Ramos (cell line): Measurements from ENCODE around the gene LIN37.
"Not testable (repeated sequence)": the region's sequence is repeated elsewhere in the genome, so short reads cannot be mapped to it uniquely, and the experiment has no call there.

Experiments used
- in situ Hi-C: fragments of 300-500 bp; cut with MboI; formaldehyde crosslinking; loops from one replicate; pipeline ENCODE4 v1.14.3; 2022; ENCODE audit warnings: low sequenced_read_pairs; ENCODE audit not compliant: unreplicated experiment

LIN37 gene

GRCh38 chr19:35719402-35720162, 28.8 kb upstream of the LIN37 start:
- in situ Hi-C loops = no loop called here

GRCh38 chr19:35720163-35720524, 28.2 kb upstream of the LIN37 start:
- in situ Hi-C loops = no loop called here

GRCh38 chr19:35720648-35721047, 27.7 kb upstream of the LIN37 start:
- in situ Hi-C loops = no loop called here

GRCh38 chr19:35721374-35721773, 27.0 kb upstream of the LIN37 start:
- in situ Hi-C loops = no loop called here

GRCh38 chr19:35722461-35722860, 25.9 kb upstream of the LIN37 start:
- in situ Hi-C loops = no loop called here

GRCh38 chr19:35722897-35723296, 25.5 kb upstream of the LIN37 start:
- in situ Hi-C loops = no loop called here

- in situ Hi-C loops = no loop called here
Measured at GRCh38 chr19:35723671-35724070, 24.7 kb upstream of the LIN37 start.

GRCh38 chr19:35724132-35724531, 24.2 kb upstream of the LIN37 start:
- in situ Hi-C loops = not testable (repeated sequence)

- in situ Hi-C loops = no loop called here
Measured at GRCh38 chr19:35724560-35724959, 23.8 kb upstream of the LIN37 start.

GRCh38 chr19:35725216-35725861, 23.0 kb upstream of the LIN37 start:
- in situ Hi-C loops = no loop called here

GRCh38 chr19:35727053-35727955, 21.1 kb upstream of the LIN37 start:
- in situ Hi-C loops = no loop called here

GRCh38 chr19:35727956-35728706, 20.2 kb upstream of the LIN37 start:
- in situ Hi-C loops = no loop called here

- in situ Hi-C loops = no loop called here
Measured at GRCh38 chr19:35729021-35729420, 19.4 kb upstream of the LIN37 start.

- in situ Hi-C loops = no loop called here
Measured at GRCh38 chr19:35729763-35730162, 18.6 kb upstream of the LIN37 start.

- in situ Hi-C loops = no loop called here
Measured at GRCh38 chr19:35730326-35730725, 18.1 kb upstream of the LIN37 start.

- in situ Hi-C loops = no loop called here
Measured at GRCh38 chr19:35731353-35731752, 17.0 kb upstream of the LIN37 start.

GRCh38 chr19:35731779-35732405, 16.5 kb upstream of the LIN37 start:
- in situ Hi-C loops = no loop called here

- in situ Hi-C loops = no loop called here
Measured at GRCh38 chr19:35732540-35733179, 15.7 kb upstream of the LIN37 start.
